A549 (cell line): Measurements from ENCODE around the gene SRL.

Experiments
- CHD4 ChIP-seq: fragments of 200-600 bp; sonication (generic); IDR thresholded peaks from 2 replicates; pipeline ENCODE4 v1.6.1; 2016; ENCODE audit warnings: antibody characterized with exemption, mild to moderate bottlenecking, borderline replicate concordance
- CTCF ChIP-seq: fragments of >200 bp; sonication (Bioruptor Twin); formaldehyde crosslinking; IDR thresholded peaks from 3 replicates; pipeline ENCODE4 v1.5.1; 2016
- E2F6 ChIP-seq: IDR thresholded peaks from 2 replicates; pipeline ENCODE4 v1.6.1; 2012; ENCODE audit warnings: low read depth, borderline replicate concordance
- EP300 ChIP-seq, 2 experiments: fragments of >200 bp; sonication (Bioruptor Twin); formaldehyde crosslinking; IDR thresholded peaks; 2 replicates in 1 of 2; 3 replicates in 1 of 2; pipeline ENCODE4 v1.6.1; 2016 to 2017
- KDM1A ChIP-seq: fragments of 200-600 bp; sonication (generic); IDR thresholded peaks from 2 replicates; pipeline ENCODE4 v1.6.1; 2016; ENCODE audit warnings: low read depth, mild to moderate bottlenecking
- MAX ChIP-seq: IDR thresholded peaks from 2 replicates; pipeline ENCODE4 v1.6.1; 2012
- POLR2A ChIP-seq: IDR thresholded peaks from 2 replicates; pipeline ENCODE4 v1.6.1; 2012; ENCODE audit warnings: mild to moderate bottlenecking, low read length
- RFX5 ChIP-seq: fragments of 450-650 bp; IDR thresholded peaks from 2 replicates; pipeline ENCODE4 v1.7.1; 2014; ENCODE audit warnings: antibody characterized with exemption, mild to moderate bottlenecking, moderate library complexity
- RNF2 ChIP-seq: fragments of 200-600 bp; sonication (generic); IDR thresholded peaks from 2 replicates; pipeline ENCODE4 v1.6.1; 2016; ENCODE audit warnings: low read depth, mild to moderate bottlenecking, antibody characterized with exemption, moderate library complexity, borderline replicate concordance
- ZFP36 ChIP-seq: fragments of 450-650 bp; IDR thresholded peaks from 2 replicates; pipeline ENCODE4 v1.6.1; 2014; ENCODE audit warnings: borderline replicate concordance; ENCODE audit not compliant: partially characterized antibody
- ZNF302 ChIP-seq: fragments of 250-450 bp; sonication (Bioruptor Pico); IDR thresholded peaks from 2 replicates; pipeline ENCODE4 v1.9.0; 2021; ENCODE audit warnings: inconsistent platforms, mild to moderate bottlenecking, moderate library complexity

GRCh38 chr16:4160658-4161430, 81.0 kb downstream of the SRL start:
- no peak for TF ChIP-seq CTCF
- no peak for TF ChIP-seq RNF2
- TF ChIP-seq RFX5, result no peak
- no peak for TF ChIP-seq KDM1A
- TF ChIP-seq ZNF302, result no peak
- no peak for TF ChIP-seq MAX
- no peak for TF ChIP-seq ZFP36
- TF ChIP-seq EP300 (IDR thresholded peaks at IDR 0.05), result no peak
- no peak for TF ChIP-seq CHD4
- TF ChIP-seq E2F6, result no peak
- no peak for TF ChIP-seq POLR2A
